PFSK-1 (cell line): Measurements from ENCODE around the gene GLTP.

Source experiments
- FOXP2 ChIP-seq: optimal IDR thresholded peaks from 2 replicates; pipeline ENCODE3; 2011; ENCODE audit warnings: borderline replicate concordance, control low read depth, inconsistent platforms; ENCODE audit not compliant: insufficient read depth; ENCODE audit errors: extremely low read length, extremely low read depth
- POLR2AphosphoS5 ChIP-seq: IDR thresholded peaks from 2 replicates; pipeline ENCODE4 v1.6.1; 2012; ENCODE audit warnings: low read depth, mild to moderate bottlenecking, control low read depth, low read length, moderate library complexity
- REST ChIP-seq, 2 experiments: IDR thresholded peaks; 2 replicates each; pipeline versions ENCODE4 v1.6.1 to v1.8.0; 2011 to 2012; ENCODE audit warnings: low read depth in 2 of 2, low read length in 2 of 2, control low read depth in 1 of 2, inconsistent platforms in 1 of 2, mild to moderate bottlenecking in 1 of 2, moderate library complexity in 1 of 2; ENCODE audit not compliant: insufficient read depth in 1 of 2
- SIN3A ChIP-seq: IDR thresholded peaks from 2 replicates; pipeline ENCODE4 v1.6.1; 2012; ENCODE audit warnings: mild to moderate bottlenecking, low read length, moderate library complexity, borderline replicate concordance; ENCODE audit not compliant: insufficient read depth
- TAF1 ChIP-seq: IDR thresholded peaks from 2 replicates; pipeline ENCODE4 v1.6.1; 2012; ENCODE audit warnings: low read length, control low read depth, borderline replicate concordance; ENCODE audit not compliant: insufficient read depth

The GLTP gene

GRCh38 chr12:109919456-109919855 lies 39.1 kb upstream of the GLTP start:
- TF ChIP-seq SIN3A = no peak
- no peak for TF ChIP-seq FOXP2
- TF ChIP-seq TAF1 = no peak
- TF ChIP-seq REST (IDR thresholded peaks at IDR 0.05; ENCODE audit: insufficient read depth in 1 of 2, low read depth in 2 of 2, low read length in 2 of 2) = no peak
- TF ChIP-seq POLR2AphosphoS5 = no peak

GRCh38 chr12:109916045-109916444 lies 35.7 kb upstream of the GLTP start:
- no peak for TF ChIP-seq FOXP2
- TF ChIP-seq TAF1 = no peak
- no peak for TF ChIP-seq SIN3A
- no peak for TF ChIP-seq REST (IDR thresholded peaks at IDR 0.05; ENCODE audit: insufficient read depth in 1 of 2, low read depth in 2 of 2, low read length in 2 of 2)
- no peak for TF ChIP-seq POLR2AphosphoS5

DNA sequence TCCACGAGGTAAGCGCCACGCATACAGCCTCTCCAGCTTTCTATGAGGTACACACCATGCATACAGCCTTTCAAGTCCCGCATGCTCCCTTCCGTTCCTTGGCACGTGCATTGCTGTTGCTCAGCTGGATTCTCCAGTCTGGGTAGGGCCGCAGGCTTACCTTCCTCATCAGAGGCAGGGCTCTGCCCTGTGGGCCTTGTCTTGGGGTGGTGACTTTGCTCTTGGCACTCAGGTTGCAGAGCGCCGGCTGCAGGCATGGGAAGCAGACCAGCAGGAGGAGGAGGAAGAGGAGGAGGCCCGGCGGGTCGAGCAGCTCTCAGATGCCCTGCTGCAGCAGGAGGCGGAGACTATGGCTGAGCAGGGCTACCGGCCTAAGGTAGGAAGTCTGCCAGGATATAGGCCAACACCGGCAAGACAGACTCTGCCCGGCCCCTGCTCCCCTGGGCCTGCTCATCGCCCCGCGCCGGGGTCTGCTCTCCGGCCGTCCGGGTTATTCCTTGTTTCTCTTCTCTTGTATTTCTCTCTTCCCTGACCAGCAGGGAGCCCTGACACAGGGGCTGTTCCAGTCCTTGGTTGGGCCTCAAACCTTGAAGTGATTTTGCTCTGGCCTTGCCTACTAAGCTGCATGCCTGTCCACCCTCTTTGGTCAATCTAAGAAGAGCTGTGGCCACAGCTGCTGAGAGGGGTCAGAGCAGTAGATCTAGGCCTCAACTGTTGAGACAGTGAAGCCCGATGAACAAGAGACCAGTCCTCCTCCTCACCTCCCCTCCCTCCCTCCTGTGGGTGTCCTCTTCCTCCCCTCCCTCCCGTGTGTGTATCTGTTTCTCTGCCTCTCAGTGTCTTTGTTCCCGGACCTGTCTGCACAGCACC lies 35.1 kb upstream of the GLTP start:
- TF ChIP-seq FOXP2 (no peak), TAF1 (no peak), POLR2AphosphoS5 (no peak), REST (IDR thresholded peaks at IDR 0.05; ENCODE audit: insufficient read depth in 1 of 2, low read depth in 2 of 2, low read length in 2 of 2) (no peak), SIN3A (no peak)

DNA sequence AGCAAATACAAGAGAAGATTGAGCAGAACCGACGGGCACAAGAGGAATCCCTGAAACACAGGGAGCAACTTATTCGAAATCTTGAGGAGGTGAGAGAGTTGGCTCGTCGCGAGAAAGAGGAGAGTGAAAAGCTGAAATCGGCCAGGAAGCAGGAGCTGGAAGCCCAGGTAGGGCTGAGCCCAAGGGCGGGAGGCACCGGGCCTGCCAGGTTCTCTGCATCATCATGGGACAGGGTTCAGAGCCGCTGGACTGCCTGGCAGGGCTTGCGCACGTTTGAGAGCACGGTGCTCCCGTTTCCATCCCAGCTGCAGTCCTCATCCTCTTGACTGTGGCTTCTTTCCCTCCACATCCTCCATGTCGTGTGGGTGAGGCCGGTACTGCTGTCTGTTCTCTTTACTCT lies 34.1 kb upstream of the GLTP start:
- TF ChIP-seq REST (IDR thresholded peaks at IDR 0.05; ENCODE audit: insufficient read depth in 1 of 2, low read depth in 2 of 2, low read length in 2 of 2) (no peak), TAF1 (no peak), POLR2AphosphoS5 (no peak), FOXP2 (no peak), SIN3A (no peak)

- no peak for TF ChIP-seq SIN3A
- TF ChIP-seq POLR2AphosphoS5 = no peak; the same call in 1 of the 2 replicates
- TF ChIP-seq FOXP2 = no peak
- no peak for TF ChIP-seq TAF1
- no peak for TF ChIP-seq REST (IDR thresholded peaks at IDR 0.05; ENCODE audit: insufficient read depth in 1 of 2, low read depth in 2 of 2, low read length in 2 of 2)
Observed at GRCh38 chr12:109912855-109913321, 32.5 kb upstream of the GLTP start.
